ENCODE results near the gene RPL27A.

DNA sequence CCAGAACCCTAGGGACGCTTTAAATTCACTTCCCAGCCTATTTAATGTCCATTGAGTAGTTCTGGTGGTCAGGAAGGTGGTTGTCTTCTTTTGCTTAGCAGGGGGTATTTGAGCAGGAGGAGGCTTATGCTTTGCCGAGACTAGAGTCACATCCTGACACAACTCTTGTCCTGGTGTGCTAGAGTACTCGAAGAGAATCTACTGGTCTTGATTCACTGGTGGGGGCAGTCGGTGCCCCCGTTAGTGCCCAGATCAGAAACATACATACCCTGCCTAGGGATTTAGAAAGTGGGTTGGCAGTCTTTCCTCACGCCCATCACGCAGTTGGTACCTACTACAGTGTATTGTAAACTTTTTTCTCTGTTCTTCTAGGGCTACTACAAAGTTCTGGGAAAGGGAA is 2.7 kb downstream of the RPL27A start:
- TF ChIP-seq ZNF791 (tag by site-specific recombination; IDR thresholded peaks at IDR 0.05) (no peak), KLF16 (tag by site-specific recombination; IDR thresholded peaks at IDR 0.05) (no peak), GLIS2 (tag by site-specific recombination; IDR thresholded peaks at IDR 0.05) (no peak), TCF7L2 (IDR thresholded peaks at IDR 0.05; ENCODE audit: borderline replicate concordance, low read depth, low read length) (no peak), ZNF174 (tag by site-specific recombination; IDR thresholded peaks at IDR 0.05) (no peak), ZIC2 (tag by site-specific recombination; IDR thresholded peaks at IDR 0.05) (no peak)
- TF ChIP-seq, protein P1, sequence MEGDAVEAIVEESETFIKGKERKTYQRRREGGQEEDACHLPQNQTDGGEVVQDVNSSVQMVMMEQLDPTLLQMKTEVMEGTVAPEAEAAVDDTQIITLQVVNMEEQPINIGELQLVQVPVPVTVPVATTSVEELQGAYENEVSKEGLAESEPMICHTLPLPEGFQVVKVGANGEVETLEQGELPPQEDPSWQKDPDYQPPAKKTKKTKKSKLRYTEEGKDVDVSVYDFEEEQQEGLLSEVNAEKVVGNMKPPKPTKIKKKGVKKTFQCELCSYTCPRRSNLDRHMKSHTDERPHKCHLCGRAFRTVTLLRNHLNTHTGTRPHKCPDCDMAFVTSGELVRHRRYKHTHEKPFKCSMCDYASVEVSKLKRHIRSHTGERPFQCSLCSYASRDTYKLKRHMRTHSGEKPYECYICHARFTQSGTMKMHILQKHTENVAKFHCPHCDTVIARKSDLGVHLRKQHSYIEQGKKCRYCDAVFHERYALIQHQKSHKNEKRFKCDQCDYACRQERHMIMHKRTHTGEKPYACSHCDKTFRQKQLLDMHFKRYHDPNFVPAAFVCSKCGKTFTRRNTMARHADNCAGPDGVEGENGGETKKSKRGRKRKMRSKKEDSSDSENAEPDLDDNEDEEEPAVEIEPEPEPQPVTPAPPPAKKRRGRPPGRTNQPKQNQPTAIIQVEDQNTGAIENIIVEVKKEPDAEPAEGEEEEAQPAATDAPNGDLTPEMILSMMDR (tag by site-specific recombination; IDR thresholded peaks at IDR 0.05), result no peak
- TF ChIP-seq, protein P2, sequence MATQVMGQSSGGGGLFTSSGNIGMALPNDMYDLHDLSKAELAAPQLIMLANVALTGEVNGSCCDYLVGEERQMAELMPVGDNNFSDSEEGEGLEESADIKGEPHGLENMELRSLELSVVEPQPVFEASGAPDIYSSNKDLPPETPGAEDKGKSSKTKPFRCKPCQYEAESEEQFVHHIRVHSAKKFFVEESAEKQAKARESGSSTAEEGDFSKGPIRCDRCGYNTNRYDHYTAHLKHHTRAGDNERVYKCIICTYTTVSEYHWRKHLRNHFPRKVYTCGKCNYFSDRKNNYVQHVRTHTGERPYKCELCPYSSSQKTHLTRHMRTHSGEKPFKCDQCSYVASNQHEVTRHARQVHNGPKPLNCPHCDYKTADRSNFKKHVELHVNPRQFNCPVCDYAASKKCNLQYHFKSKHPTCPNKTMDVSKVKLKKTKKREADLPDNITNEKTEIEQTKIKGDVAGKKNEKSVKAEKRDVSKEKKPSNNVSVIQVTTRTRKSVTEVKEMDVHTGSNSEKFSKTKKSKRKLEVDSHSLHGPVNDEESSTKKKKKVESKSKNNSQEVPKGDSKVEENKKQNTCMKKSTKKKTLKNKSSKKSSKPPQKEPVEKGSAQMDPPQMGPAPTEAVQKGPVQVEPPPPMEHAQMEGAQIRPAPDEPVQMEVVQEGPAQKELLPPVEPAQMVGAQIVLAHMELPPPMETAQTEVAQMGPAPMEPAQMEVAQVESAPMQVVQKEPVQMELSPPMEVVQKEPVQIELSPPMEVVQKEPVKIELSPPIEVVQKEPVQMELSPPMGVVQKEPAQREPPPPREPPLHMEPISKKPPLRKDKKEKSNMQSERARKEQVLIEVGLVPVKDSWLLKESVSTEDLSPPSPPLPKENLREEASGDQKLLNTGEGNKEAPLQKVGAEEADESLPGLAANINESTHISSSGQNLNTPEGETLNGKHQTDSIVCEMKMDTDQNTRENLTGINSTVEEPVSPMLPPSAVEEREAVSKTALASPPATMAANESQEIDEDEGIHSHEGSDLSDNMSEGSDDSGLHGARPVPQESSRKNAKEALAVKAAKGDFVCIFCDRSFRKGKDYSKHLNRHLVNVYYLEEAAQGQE (tag by site-specific recombination; IDR thresholded peaks at IDR 0.05), result no peak
- TF ChIP-seq, protein P3, sequence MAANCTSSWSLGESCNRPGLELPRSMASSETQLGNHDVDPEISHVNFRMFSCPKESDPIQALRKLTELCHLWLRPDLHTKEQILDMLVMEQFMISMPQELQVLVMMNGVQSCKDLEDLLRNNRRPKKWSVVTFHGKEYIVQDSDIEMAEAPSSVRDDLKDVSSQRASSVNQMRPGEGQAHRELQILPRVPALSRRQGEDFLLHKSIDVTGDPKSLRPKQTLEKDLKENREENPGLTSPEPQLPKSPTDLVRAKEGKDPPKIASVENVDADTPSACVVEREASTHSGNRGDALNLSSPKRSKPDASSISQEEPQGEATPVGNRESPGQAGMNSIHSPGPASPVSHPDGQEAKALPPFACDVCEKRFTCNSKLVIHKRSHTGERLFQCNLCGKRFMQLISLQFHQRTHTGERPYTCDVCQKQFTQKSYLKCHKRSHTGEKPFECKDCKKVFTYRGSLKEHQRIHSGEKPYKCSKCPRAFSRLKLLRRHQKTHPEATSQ (tag by site-specific recombination; IDR thresholded peaks at IDR 0.05), result no peak
- TF ChIP-seq, protein P4, sequence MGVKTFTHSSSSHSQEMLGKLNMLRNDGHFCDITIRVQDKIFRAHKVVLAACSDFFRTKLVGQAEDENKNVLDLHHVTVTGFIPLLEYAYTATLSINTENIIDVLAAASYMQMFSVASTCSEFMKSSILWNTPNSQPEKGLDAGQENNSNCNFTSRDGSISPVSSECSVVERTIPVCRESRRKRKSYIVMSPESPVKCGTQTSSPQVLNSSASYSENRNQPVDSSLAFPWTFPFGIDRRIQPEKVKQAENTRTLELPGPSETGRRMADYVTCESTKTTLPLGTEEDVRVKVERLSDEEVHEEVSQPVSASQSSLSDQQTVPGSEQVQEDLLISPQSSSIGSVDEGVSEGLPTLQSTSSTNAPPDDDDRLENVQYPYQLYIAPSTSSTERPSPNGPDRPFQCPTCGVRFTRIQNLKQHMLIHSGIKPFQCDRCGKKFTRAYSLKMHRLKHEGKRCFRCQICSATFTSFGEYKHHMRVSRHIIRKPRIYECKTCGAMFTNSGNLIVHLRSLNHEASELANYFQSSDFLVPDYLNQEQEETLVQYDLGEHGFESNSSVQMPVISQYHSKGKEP (tag by site-specific recombination; IDR thresholded peaks at IDR 0.05), result no peak
